H1 (cell line): ENCODE data around the gene SLC17A5. TPM values are rescaled to one million over a fixed set of nuclear protein-coding genes. Genes with fewer than 3 reads are reported as not detected.

Source experiments
- CTCF ChIA-PET: fragments of 300-600 bp; sonication (Branson Sonifier 250); formaldehyde crosslinking; loops from one replicate; lab custom pipeline; 2021; ENCODE audit not compliant: partially characterized antibody; lab: Charles Lee
- POLR2A ChIA-PET: fragments of 300-600 bp; sonication (Branson Sonifier 250); formaldehyde crosslinking; loops from one replicate; lab custom pipeline; 2021; ENCODE audit warnings: inconsistent platforms; ENCODE audit not compliant: partially characterized antibody; lab: Charles Lee
- DNase-seq, 2 experiments: peaks; one replicate each; pipeline versions ENCODE4 v3.0.0 to v3.0.0-alpha.2; 2010 to 2022; ENCODE audit warnings: low spot score in 2 of 2, low read depth in 1 of 2, mixed read lengths in 1 of 2
- FAIRE-seq: peaks from 2 replicates; lab custom pipeline; 2011; peaks lifted over from hg19 to GRCh38; lab: Jason Lieb, UNC
- H2AFZ ChIP-seq: 2 replicates; pipeline ENCODE4 v1.8.1; 2012; ENCODE audit warnings: low read length, inconsistent platforms
- H2AK5ac ChIP-seq: 2 replicates; pipeline ENCODE4 v1.6.1; 2013; ENCODE audit warnings: low read depth, low read length
- H2BK120ac ChIP-seq: replicated peaks from 2 replicates; pipeline ENCODE3; 2013; ENCODE audit warnings: low read depth, low read length, inconsistent platforms
- H2BK12ac ChIP-seq: 2 replicates; pipeline ENCODE4 v1.6.1; 2013; ENCODE audit warnings: low read depth, low read length
- H2BK15ac ChIP-seq: 2 replicates; pipeline ENCODE4 v1.6.1; 2013; ENCODE audit warnings: low read length
- H2BK20ac ChIP-seq: 2 replicates; pipeline ENCODE4 v1.6.1; 2013; ENCODE audit warnings: low read length
- H2BK5ac ChIP-seq: 2 replicates; pipeline ENCODE4 v1.6.1; 2013; ENCODE audit warnings: low read depth, low read length
- H3K14ac ChIP-seq: 2 replicates; pipeline ENCODE4 v1.6.1; 2013; ENCODE audit warnings: inconsistent platforms; ENCODE audit not compliant: insufficient read length
- H3K18ac ChIP-seq: 2 replicates; pipeline ENCODE4 v1.6.1; 2013; ENCODE audit warnings: low read length; ENCODE audit errors: extremely low read depth
- H3K23ac ChIP-seq: 2 replicates; pipeline ENCODE4 v1.6.1; 2013; ENCODE audit warnings: inconsistent platforms; ENCODE audit not compliant: insufficient read length
- H3K23me2 ChIP-seq: 2 replicates; pipeline ENCODE4 v1.6.1; 2013; ENCODE audit warnings: low read depth, low read length
- H3K27ac ChIP-seq: 2 replicates; pipeline ENCODE4 v1.6.1; 2011; ENCODE audit warnings: low read depth, low read length, inconsistent platforms
- H3K27me3 ChIP-seq, 4 experiments: replicated peaks in 1 of 4; 1 replicate in 1 of 4; 2 replicates in 3 of 4; pipeline versions ENCODE4 v1.6.1 to v1.8.1; 2011 to 2013; ENCODE audit warnings: low read length in 3 of 4, mild to moderate bottlenecking in 3 of 4, inconsistent platforms in 2 of 4, mixed read lengths in 2 of 4, moderate library complexity in 1 of 4; ENCODE audit not compliant: control insufficient read depth in 3 of 4, insufficient read depth in 3 of 4; ENCODE audit errors: extremely low read depth in 1 of 4
- H3K36me3 ChIP-seq, 4 experiments: 2 replicates each; pipeline versions ENCODE4 v1.6.1 to v1.8.1; 2011 to 2013; ENCODE audit warnings: mild to moderate bottlenecking in 4 of 4, low read length in 3 of 4, moderate library complexity in 2 of 4, control low read depth in 1 of 4, inconsistent platforms in 1 of 4; ENCODE audit not compliant: insufficient read depth in 4 of 4, control insufficient read depth in 2 of 4
- H3K4ac ChIP-seq: replicated peaks from 2 replicates; pipeline ENCODE3; 2013; ENCODE audit warnings: low read length, low read depth, mixed read lengths, inconsistent platforms; ENCODE audit not compliant: insufficient read length
- H3K4me1 ChIP-seq, 4 experiments: replicated peaks in 1 of 4; 1 replicate in 1 of 4; 2 replicates in 3 of 4; pipeline versions ENCODE4 v1.6.1 to v1.8.1; 2011 to 2013; ENCODE audit warnings: low read length in 3 of 4, inconsistent platforms in 2 of 4, mixed read lengths in 1 of 4; ENCODE audit not compliant: insufficient read depth in 4 of 4, control insufficient read depth in 3 of 4
- H3K4me2 ChIP-seq, 2 experiments: 2 replicates each; pipeline versions ENCODE4 v1.6.1 to v1.8.1; 2011 to 2013; ENCODE audit warnings: low read depth in 2 of 2, low read length in 2 of 2, control low read depth in 1 of 2, inconsistent platforms in 1 of 2, mild to moderate bottlenecking in 1 of 2; ENCODE audit not compliant: insufficient read depth in 1 of 2
- H3K4me3 ChIP-seq, 4 experiments: fragments of 200-600, 300-600 bp in 1 of 4; sonication (generic), shearing (Covaris generic), sonication (Bioruptor Twin) in 1 of 4; 2 replicates each; pipeline versions ENCODE4 v1.5.1 to v1.8.1; 2011 to 2016; ENCODE audit warnings: low read length in 4 of 4, low read depth in 3 of 4, control low read depth in 2 of 4, inconsistent platforms in 2 of 4, mild to moderate bottlenecking in 2 of 4, mixed read lengths in 1 of 4, moderate library complexity in 1 of 4; ENCODE audit not compliant: insufficient read depth in 2 of 4; ENCODE audit errors: extremely low read depth in 1 of 4
- H3K56ac ChIP-seq: replicated peaks from 2 replicates; pipeline ENCODE3; 2013; ENCODE audit warnings: low read depth, mild to moderate bottlenecking, mixed read lengths, low read length, inconsistent platforms; ENCODE audit not compliant: insufficient read length
- H3K79me1 ChIP-seq: 2 replicates; pipeline ENCODE4 v1.6.1; 2013; ENCODE audit warnings: low read depth, low read length, control low read depth
- H3K79me2 ChIP-seq, 2 experiments: 2 replicates each; pipeline versions ENCODE4 v1.6.1 to v1.8.1; 2012 to 2013; ENCODE audit warnings: low read length in 2 of 2, mild to moderate bottlenecking in 2 of 2, inconsistent platforms in 1 of 2; ENCODE audit not compliant: insufficient read depth in 2 of 2, control insufficient read depth in 1 of 2
- H3K9ac ChIP-seq, 4 experiments: replicated peaks in 1 of 4; 1 replicate in 1 of 4; 2 replicates in 3 of 4; pipeline versions ENCODE4 v1.6.1 to v1.8.1; 2011 to 2013; ENCODE audit warnings: low read depth in 3 of 4, low read length in 3 of 4, control low read depth in 2 of 4, mild to moderate bottlenecking in 2 of 4, moderate library complexity in 2 of 4, inconsistent platforms in 1 of 4; ENCODE audit errors: extremely low read depth in 1 of 4
- H3K9me3 ChIP-seq, 2 experiments: 2 replicates each; pipeline versions ENCODE4 v1.6.1 to v1.8.1; 2012 to 2013; ENCODE audit warnings: mild to moderate bottlenecking in 2 of 2, moderate library complexity in 2 of 2, control low read depth in 1 of 2, inconsistent platforms in 1 of 2, low read depth in 1 of 2, low read length in 1 of 2, mixed read lengths in 1 of 2; ENCODE audit not compliant: insufficient read depth in 2 of 2
- H4K20me1 ChIP-seq, 2 experiments: replicated peaks in 1 of 2; 2 replicates each; pipeline versions ENCODE3 to v1.8.1; 2011 to 2013; ENCODE audit warnings: inconsistent platforms in 2 of 2, low read length in 2 of 2, mild to moderate bottlenecking in 1 of 2; ENCODE audit not compliant: insufficient read depth in 2 of 2, control insufficient read depth in 1 of 2
- H4K5ac ChIP-seq: 2 replicates; pipeline ENCODE4 v1.6.1; 2013; ENCODE audit warnings: low read length, low read depth, mixed read lengths, inconsistent platforms; ENCODE audit not compliant: insufficient read length
- H4K8ac ChIP-seq: 2 replicates; pipeline ENCODE4 v1.8.0; 2013; ENCODE audit warnings: mild to moderate bottlenecking, moderate library complexity, low read length, inconsistent platforms; ENCODE audit not compliant: insufficient read depth; ENCODE audit errors: extremely low read depth
- H4K91ac ChIP-seq: replicated peaks from 2 replicates; pipeline ENCODE3; 2013; ENCODE audit warnings: low read length, mixed read lengths, inconsistent platforms; ENCODE audit not compliant: insufficient read length
- KDM5A ChIP-seq: fragments of 200-600 bp; IDR thresholded peaks from 2 replicates; pipeline ENCODE4 v1.7.1; 2012; ENCODE audit warnings: mild to moderate bottlenecking, low read length, inconsistent platforms, mixed read lengths
- WGBS, 2 experiments: shearing (Covaris generic) in 1 of 2; methylation state at CpG; one replicate each; pipeline versions ENCODE4 v1.1.6 to v1.1.7; 2013 to 2015; ENCODE audit warnings: low lambda C conversion rate in 2 of 2, mixed read lengths in 2 of 2, inconsistent platforms in 1 of 2, low coverage in 1 of 2, missing lambda C conversion rate in 1 of 2; ENCODE audit not compliant: insufficient replicate concordance in 2 of 2, insufficient coverage in 1 of 2, insufficient read length in 1 of 2; ENCODE audit errors: extremely low coverage in 1 of 2, missing lambda C conversion rate in 1 of 2; 5-methylcytosine and 5-hydroxymethylcytosine counted together
- polyA plus RNA-seq, 7 experiments: library from polyadenylated mRNA; depleted of rRNA in 3 of 7; stranded (reverse) in 5 of 7; unstranded in 2 of 7; fragments of >200 nt in 5 of 7; fragments of 200-250 nt in 2 of 7; gene quantifications; 1 replicate in 5 of 7; 2 replicates in 1 of 7; 4 replicates in 1 of 7; pipeline versions ENCODE4 v1.2.1 to v1.2.3, GENCODE V29; 2011 to 2013; ENCODE audit warnings: missing spikeins in 2 of 7, mixed read lengths in 2 of 7
- total RNA-seq: library from RNA; stranded (reverse); fragmentation: NEBNext Ultra II Directional; extraction: Animal tissue kit (Norgen Biotek cat#: 25700); gene quantifications from 2 replicates; pipeline ENCODE4 v1.2.1, GENCODE V29; 2021

The SLC17A5 gene
- total and polyA plus RNA-seq, 2 of the 8 experiments (the other 6 are each of a cell fraction or from before 2014, with no cell fraction given) = 11.0 to 11.9 TPM

GRCh38 chr6:73640179-73640750, 13.5 kb downstream of the SLC17A5 start:
- H4K20me1 ChIP-seq = no peaks in the 10 kb centered on the region
- DNase-seq (no peak), FAIRE-seq (no peak)
- CTCF ChIA-PET = no interaction called here
- no peak overlapping the region for H3K27ac ChIP-seq
- no peaks in the 10 kb centered on the region for H3K79me1 ChIP-seq
- H2BK20ac ChIP-seq = no peak overlapping the region
- H3K18ac ChIP-seq = no peak overlapping the region
- H3K36me3 ChIP-seq = no peaks in the 10 kb centered on the region; a peak in 1 of 8 replicates
- 88 to 100% methylated on average over 1 of the region's 1 CpG for WGBS, 2 experiments
- H2BK120ac ChIP-seq = no peak overlapping the region
- no peak overlapping the region for H4K5ac ChIP-seq
- no peak overlapping the region for H3K56ac ChIP-seq
- POLR2A ChIA-PET = interaction anchor here (1.0 kb wide), 1 partner anchor 7 kb away, joined by 3 read pairs; no protein-coding TSS in a partner anchor
- no peak overlapping the region for H2AK5ac ChIP-seq
- H3K9ac ChIP-seq = no peak overlapping the region
- no peak overlapping the region for H2BK15ac ChIP-seq
- no peaks in the 10 kb centered on the region for H3K27me3 ChIP-seq
- no peak overlapping the region for H3K4ac ChIP-seq
- TF ChIP-seq KDM5A = no peak
- no peak overlapping the region for H3K23ac ChIP-seq
- no peak overlapping the region for H2BK5ac ChIP-seq
- no peak overlapping the region for H2BK12ac ChIP-seq
- H3K4me1 ChIP-seq = no peaks in the 10 kb centered on the region
- no peak overlapping the region for H2AFZ ChIP-seq
- no peaks in the 10 kb centered on the region for H3K23me2 ChIP-seq
- no peaks in the 10 kb centered on the region for H3K9me3 ChIP-seq
- no peak overlapping the region for H4K91ac ChIP-seq
- H4K8ac ChIP-seq = no peak overlapping the region
- H3K14ac ChIP-seq = no peak overlapping the region
- H3K4me3 ChIP-seq = no peak overlapping the region
- no peaks in the 10 kb centered on the region for H3K79me2 ChIP-seq
- H3K4me2 ChIP-seq = no peak overlapping the region
